Iris pigment epithelial cell (primary cell): ENCODE measurements around the gene CNGA3.
A peak's percentile ranks its signal among the peaks of the same experiment; 100 is the strongest.

ENCODE experiments used
- DNase-seq: peaks from one replicate; pipeline ENCODE4 v3.0.0-alpha.2; 2011; ENCODE audit warnings: low read depth

CNGA3 gene

GRCh38 chr2:98378196-98378595 is 31.9 kb downstream of the CNGA3 start:
- no peak for DNase-seq

GRCh38 chr2:98378901-98379300 is 32.6 kb downstream of the CNGA3 start:
- peak; percentile 29 for DNase-seq

- DNase-seq: peak; percentile 5
Measured at GRCh38 chr2:98379311-98380202, 33.3 kb downstream of the CNGA3 start.

- no peak for DNase-seq
Measured at GRCh38 chr2:98380203-98380535, 33.9 kb downstream of the CNGA3 start.

GRCh38 chr2:98381494-98381893 is 35.2 kb downstream of the CNGA3 start:
- DNase-seq: no peak

- DNase-seq: no peak
Measured at GRCh38 chr2:98382086-98382485, 35.8 kb downstream of the CNGA3 start.

GRCh38 chr2:98382739-98383138 is 36.5 kb downstream of the CNGA3 start:
- DNase-seq: no peak

GRCh38 chr2:98383166-98383565 is 36.9 kb downstream of the CNGA3 start:
- no peak for DNase-seq

GRCh38 chr2:98385050-98385699 is 38.9 kb downstream of the CNGA3 start:
- peak; percentile 71 for DNase-seq

GRCh38 chr2:98387478-98387877 is 41.2 kb downstream of the CNGA3 start:
- DNase-seq: no peak

GRCh38 chr2:98388081-98388480 is 41.8 kb downstream of the CNGA3 start:
- no peak for DNase-seq

GRCh38 chr2:98388601-98389250 is 42.5 kb downstream of the CNGA3 start:
- DNase-seq: no peak

- no peak for DNase-seq
Measured at GRCh38 chr2:98389251-98389605, 43.0 kb downstream of the CNGA3 start.

- DNase-seq: no peak
Measured at GRCh38 chr2:98390571-98391476, 44.6 kb downstream of the CNGA3 start.

GRCh38 chr2:98391581-98392270 is 45.5 kb downstream of the CNGA3 start:
- DNase-seq: no peak

- no peak for DNase-seq
Measured at GRCh38 chr2:98393354-98393753, 47.1 kb downstream of the CNGA3 start.

GRCh38 chr2:98394595-98395153 is 48.4 kb downstream of the CNGA3 start:
- DNase-seq: peak; percentile 42

GRCh38 chr2:98395977-98396376 is 49.7 kb downstream of the CNGA3 start:
- DNase-seq: no peak

GRCh38 chr2:98396745-98397355 is 50.6 kb downstream of the CNGA3 start:
- DNase-seq: no peak

- no peak for DNase-seq
Measured at GRCh38 chr2:98399140-98399539, 52.9 kb downstream of the CNGA3 start.

- no peak for DNase-seq
Measured at GRCh38 chr2:98403878-98404277, 57.6 kb downstream of the CNGA3 start.
